Measurements from ENCODE around the gene FAM219B.

DNA sequence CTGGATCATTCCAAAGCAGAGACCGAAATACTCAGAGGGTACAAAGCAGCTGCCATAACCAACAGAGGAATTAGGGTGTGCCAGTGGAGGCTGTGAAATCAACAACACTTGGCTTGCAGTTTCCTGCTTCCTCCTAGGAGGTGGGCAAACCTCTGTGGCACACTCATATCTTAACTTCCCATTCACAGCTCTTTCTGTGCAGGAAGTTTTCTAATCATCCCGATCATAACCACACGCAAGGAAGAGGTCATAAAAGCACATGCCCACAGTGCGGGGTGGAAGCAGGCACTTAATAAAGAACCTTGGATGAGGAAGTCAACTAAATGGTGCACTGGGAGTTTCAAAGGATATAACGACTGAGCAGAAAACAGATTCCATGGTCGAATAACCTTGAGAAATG lies 38.6 kb downstream of the FAM219B start:
- no peak for TF ChIP-seq NFIC (IDR thresholded peaks at IDR 0.05)
- no peak for TF ChIP-seq TAF1 (IDR thresholded peaks at IDR 0.05; ENCODE audit: low read depth)
- no peak for TF ChIP-seq CEBPB (IDR thresholded peaks at IDR 0.05)
- TF ChIP-seq TCF12 (IDR thresholded peaks at IDR 0.05; ENCODE audit: low read depth) = no peak
- TF ChIP-seq, protein P1, sequence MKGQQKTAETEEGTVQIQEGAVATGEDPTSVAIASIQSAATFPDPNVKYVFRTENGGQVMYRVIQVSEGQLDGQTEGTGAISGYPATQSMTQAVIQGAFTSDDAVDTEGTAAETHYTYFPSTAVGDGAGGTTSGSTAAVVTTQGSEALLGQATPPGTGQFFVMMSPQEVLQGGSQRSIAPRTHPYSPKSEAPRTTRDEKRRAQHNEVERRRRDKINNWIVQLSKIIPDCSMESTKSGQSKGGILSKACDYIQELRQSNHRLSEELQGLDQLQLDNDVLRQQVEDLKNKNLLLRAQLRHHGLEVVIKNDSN (IDR thresholded peaks at IDR 0.05) = no peak
- TF ChIP-seq ZBTB7A (IDR thresholded peaks at IDR 0.05; ENCODE audit: low read depth) = no peak
- TF ChIP-seq RAD21 (IDR thresholded peaks at IDR 0.05; ENCODE audit: low read depth) = no peak
- TF ChIP-seq, protein P2, sequence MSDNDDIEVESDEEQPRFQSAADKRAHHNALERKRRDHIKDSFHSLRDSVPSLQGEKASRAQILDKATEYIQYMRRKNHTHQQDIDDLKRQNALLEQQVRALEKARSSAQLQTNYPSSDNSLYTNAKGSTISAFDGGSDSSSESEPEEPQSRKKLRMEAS (IDR thresholded peaks at IDR 0.05) = no peak
